Mesendoderm (in vitro differentiated cells): ENCODE results near the gene ARHGAP20.

ENCODE experiments used
- DNase-seq: peaks from one replicate; pipeline ENCODE4 v3.0.0; 2013
- H2AK5ac ChIP-seq: 2 replicates; pipeline ENCODE4 v1.6.1; 2013; ENCODE audit warnings: low read length, inconsistent platforms
- H2BK120ac ChIP-seq: 2 replicates; pipeline ENCODE4 v1.6.1; 2013; ENCODE audit warnings: low read depth, mild to moderate bottlenecking, low read length, moderate library complexity, mixed read lengths
- H2BK15ac ChIP-seq: replicated peaks from 2 replicates; pipeline ENCODE4 v1.6.1; 2013; ENCODE audit warnings: low read depth, mild to moderate bottlenecking, moderate library complexity
- H2BK5ac ChIP-seq: 2 replicates; pipeline ENCODE4 v1.6.1; 2013; ENCODE audit warnings: low read length, inconsistent platforms
- H3K18ac ChIP-seq: 2 replicates; pipeline ENCODE4 v1.6.1; 2013; ENCODE audit warnings: mild to moderate bottlenecking, low read length, mixed read lengths
- H3K23ac ChIP-seq: one replicate; pipeline ENCODE4 v1.6.1; 2013; ENCODE audit warnings: low read length
- H3K27ac ChIP-seq: 2 replicates; pipeline ENCODE4 v1.5.1; 2013; ENCODE audit warnings: low read depth, mild to moderate bottlenecking, inconsistent platforms, low read length, moderate library complexity
- H3K27me3 ChIP-seq: 2 replicates; pipeline ENCODE4 v1.6.1; 2013; ENCODE audit warnings: low read length, control low read depth, mild to moderate bottlenecking, inconsistent platforms; ENCODE audit not compliant: insufficient read depth, poor library complexity
- H3K36me3 ChIP-seq: 2 replicates; pipeline ENCODE4 v1.6.1; 2013; ENCODE audit warnings: low read length, inconsistent platforms; ENCODE audit not compliant: control insufficient read depth, insufficient read depth
- H3K4ac ChIP-seq: one replicate; pipeline ENCODE4 v1.6.1; 2013; ENCODE audit warnings: low read depth, mild to moderate bottlenecking, low read length, moderate library complexity
- H3K4me1 ChIP-seq: 2 replicates; pipeline ENCODE4 v1.6.1; 2013; ENCODE audit warnings: low read depth, low read length, inconsistent platforms; ENCODE audit not compliant: control insufficient read depth
- H3K4me2 ChIP-seq: 2 replicates; pipeline ENCODE4 v1.6.1; 2013; ENCODE audit warnings: low read length
- H3K4me3 ChIP-seq: 2 replicates; pipeline ENCODE4 v1.5.1; 2013; ENCODE audit warnings: mild to moderate bottlenecking, low read length
- H3K56ac ChIP-seq: one replicate; pipeline ENCODE4 v1.6.1; 2013; ENCODE audit warnings: low read length
- H3K79me1 ChIP-seq: 2 replicates; pipeline ENCODE4 v1.6.1; 2013; ENCODE audit warnings: low read length, inconsistent platforms
- H3K79me2 ChIP-seq: 2 replicates; pipeline ENCODE4 v1.6.1; 2013; ENCODE audit warnings: mild to moderate bottlenecking, low read length; ENCODE audit not compliant: control insufficient read depth, insufficient read depth
- H3K9ac ChIP-seq: 2 replicates; pipeline ENCODE4 v1.6.1; 2013; ENCODE audit warnings: low read length, inconsistent platforms
- H4K5ac ChIP-seq: one replicate; pipeline ENCODE4 v1.6.1; 2013; ENCODE audit warnings: low read length
- H4K8ac ChIP-seq: one replicate; pipeline ENCODE4 v1.6.1; 2013; ENCODE audit warnings: low read depth, mild to moderate bottlenecking, control low read depth, low read length, moderate library complexity
- WGBS: extraction: QIAGEN DNeasy Blood & Tissue Kit; methylation state at CpG from one replicate; pipeline ENCODE4 v1.1.7; 2013; ENCODE audit warnings: low lambda C conversion rate, missing lambda C conversion rate; ENCODE audit not compliant: insufficient coverage; ENCODE audit errors: extremely low coverage; 5-methylcytosine and 5-hydroxymethylcytosine counted together

Gene ARHGAP20

GRCh38 chr11:110738641-110739040, 26.4 kb upstream of the ARHGAP20 start:
- Histone ChIP-seq H2AK5ac (no peak overlapping the region), H3K79me1 (no peaks in the 10 kb centered on the region), H3K4me3 (no peak overlapping the region), H3K79me2 (no peaks in the 10 kb centered on the region), H2BK120ac (no peak overlapping the region), H3K4ac (no peak overlapping the region), H4K8ac (no peak overlapping the region), H2BK15ac (no peak overlapping the region), H3K23ac (no peak overlapping the region), H3K9ac (no peak overlapping the region), H4K5ac (no peak overlapping the region), H3K27ac (no peak overlapping the region), H3K27me3 (no peaks in the 10 kb centered on the region), H3K4me1 (no peaks in the 10 kb centered on the region), H2BK5ac (no peak overlapping the region), H3K4me2 (no peak overlapping the region), H3K36me3 (no peaks in the 10 kb centered on the region), H3K56ac (no peak overlapping the region), H3K18ac (no peak overlapping the region)
- no CpG with 5 or more reads among the region's 1 CpG for WGBS
- peak; percentile 2 for DNase-seq

- Histone ChIP-seq H3K4me1 (no peaks in the 10 kb centered on the region), H3K56ac (no peak overlapping the region)
- WGBS: no CpG with 5 or more reads among the region's 2 CpGs
Measured at GRCh38 chr11:110737593-110737992, 25.4 kb upstream of the ARHGAP20 start.

GRCh38 chr11:110736171-110736553, 23.9 kb upstream of the ARHGAP20 start:
- Histone ChIP-seq H3K4me2 (no peak overlapping the region), H3K36me3 (no peaks in the 10 kb centered on the region), H2BK15ac (no peak overlapping the region), H2BK120ac (no peak overlapping the region), H3K27me3 (no peaks in the 10 kb centered on the region), H3K4me3 (no peak overlapping the region), H4K5ac (no peak overlapping the region), H3K56ac (no peak overlapping the region), H3K27ac (no peak overlapping the region), H3K9ac (no peak overlapping the region), H2AK5ac (no peak overlapping the region), H3K18ac (no peak overlapping the region), H3K79me1 (no peaks in the 10 kb centered on the region), H4K8ac (no peak overlapping the region), H3K4ac (no peak overlapping the region), H3K23ac (no peak overlapping the region), H3K79me2 (no peaks in the 10 kb centered on the region), H2BK5ac (no peak overlapping the region), H3K4me1 (no peaks in the 10 kb centered on the region)
- WGBS: no CpG with 5 or more reads among the region's 2 CpGs
- no peak for DNase-seq

More at GRCh38 chr11:110737593-110737992, 25.4 kb upstream of the ARHGAP20 start:
- no peak overlapping the region for H3K23ac ChIP-seq
- H2BK15ac ChIP-seq: no peak overlapping the region
- no peak overlapping the region for H3K18ac ChIP-seq
- H4K5ac ChIP-seq: no peak overlapping the region
- no peaks in the 10 kb centered on the region for H3K79me2 ChIP-seq
- H3K4ac ChIP-seq: no peak overlapping the region
- no peaks in the 10 kb centered on the region for H3K79me1 ChIP-seq
- H3K4me3 ChIP-seq: no peak overlapping the region
- no peak overlapping the region for H2BK120ac ChIP-seq
- no peaks in the 10 kb centered on the region for H3K27me3 ChIP-seq
- no peak overlapping the region for H3K9ac ChIP-seq
- no peak overlapping the region for H2BK5ac ChIP-seq
- H2AK5ac ChIP-seq: no peak overlapping the region
- DNase-seq: no peak
- H3K36me3 ChIP-seq: no peaks in the 10 kb centered on the region
- no peak overlapping the region for H3K27ac ChIP-seq
- no peak overlapping the region for H3K4me2 ChIP-seq
- no peak overlapping the region for H4K8ac ChIP-seq

- no peak overlapping the region for H3K27ac ChIP-seq
- H3K4me1 ChIP-seq: no peaks in the 10 kb centered on the region
- no peak overlapping the region for H2BK15ac ChIP-seq
- H2AK5ac ChIP-seq: no peak overlapping the region
- no peak overlapping the region for H4K5ac ChIP-seq
- no peak overlapping the region for H3K4me3 ChIP-seq
- H3K23ac ChIP-seq: no peak overlapping the region
- no peaks in the 10 kb centered on the region for H3K36me3 ChIP-seq
- H2BK120ac ChIP-seq: no peak overlapping the region
- H3K56ac ChIP-seq: no peak overlapping the region
- no peak overlapping the region for H3K18ac ChIP-seq
- no peak overlapping the region for H2BK5ac ChIP-seq
- H3K9ac ChIP-seq: no peak overlapping the region
- no peak overlapping the region for H4K8ac ChIP-seq
- no peaks in the 10 kb centered on the region for H3K27me3 ChIP-seq
- DNase-seq: no peak
- H3K79me1 ChIP-seq: no peaks in the 10 kb centered on the region
- no peaks in the 10 kb centered on the region for H3K79me2 ChIP-seq
- H3K4me2 ChIP-seq: no peak overlapping the region
- H3K4ac ChIP-seq: no peak overlapping the region
Measured at GRCh38 chr11:110735455-110736170, 23.4 kb upstream of the ARHGAP20 start.

GRCh38 chr11:110734790-110735189, 22.6 kb upstream of the ARHGAP20 start:
- DNase-seq: no peak
- H3K27me3 ChIP-seq: no peaks in the 10 kb centered on the region
- no peak overlapping the region for H4K5ac ChIP-seq
- H4K8ac ChIP-seq: no peak overlapping the region
- no peak overlapping the region for H3K4me3 ChIP-seq
- H2BK120ac ChIP-seq: no peak overlapping the region
- no peak overlapping the region for H3K4ac ChIP-seq
- H2BK15ac ChIP-seq: no peak overlapping the region
- H3K9ac ChIP-seq: no peak overlapping the region
- H3K79me2 ChIP-seq: no peaks in the 10 kb centered on the region
- H3K36me3 ChIP-seq: no peaks in the 10 kb centered on the region
- no peaks in the 10 kb centered on the region for H3K79me1 ChIP-seq
- H3K27ac ChIP-seq: no peak overlapping the region
- no peak overlapping the region for H3K18ac ChIP-seq
- H3K4me2 ChIP-seq: no peak overlapping the region
- H2BK5ac ChIP-seq: no peak overlapping the region
- H3K4me1 ChIP-seq: no peaks in the 10 kb centered on the region
- no peak overlapping the region for H2AK5ac ChIP-seq
- no CpG with 5 or more reads among the region's 2 CpGs for WGBS
- no peak overlapping the region for H3K56ac ChIP-seq
- no peak overlapping the region for H3K23ac ChIP-seq

GRCh38 chr11:110730773-110731172, 18.5 kb upstream of the ARHGAP20 start:
- no peak for DNase-seq
- Histone ChIP-seq H2BK120ac (no peak overlapping the region), H3K18ac (no peak overlapping the region), H2AK5ac (no peak overlapping the region), H3K27ac (no peak overlapping the region), H3K4me1 (no peaks in the 10 kb centered on the region), H4K5ac (no peak overlapping the region), H3K79me1 (no peaks in the 10 kb centered on the region), H3K56ac (no peak overlapping the region), H2BK15ac (no peak overlapping the region), H3K79me2 (no peaks in the 10 kb centered on the region), H3K9ac (no peak overlapping the region), H3K4me2 (no peak overlapping the region), H3K23ac (no peak overlapping the region), H3K36me3 (no peaks in the 10 kb centered on the region), H2BK5ac (no peak overlapping the region), H3K4me3 (no peak overlapping the region), H4K8ac (no peak overlapping the region), H3K4ac (no peak overlapping the region), H3K27me3 (peaks cover 2% of the 10 kb centered on the region)
- no CpG with 5 or more reads among the region's 1 CpG for WGBS
